Esophagus squamous epithelium (tissue), 5 donors: ENCODE data around the gene MACO1. TPM values are rescaled to one million over a fixed set of nuclear protein-coding genes. Genes with fewer than 3 reads are reported as not detected.

Source experiments
- DNase-seq: peaks from one replicate; lab custom pipeline; 2025; lab: John Stamatoyannopoulos, UW
- H3K27ac ChIP-seq, 4 donors: fragments of 200-600 bp; sonication (generic); one replicate each; pipeline ENCODE4 v1.5.1; 2016 to 2019; ENCODE audit warnings: mild to moderate bottlenecking in 1 of 4
- H3K27me3 ChIP-seq, 4 donors: fragments of 200-600 bp; sonication (generic); 1 replicate in 3 of 4; 2 replicates in 1 of 4; pipeline versions ENCODE4 v1.5.1 to v1.6.0; 2017 to 2021; ENCODE audit warnings: antibody characterized with exemption in 1 of 4
- H3K36me3 ChIP-seq, 3 donors: fragments of 200-600 bp; sonication (generic); one replicate each; pipeline ENCODE4 v1.5.1; 2016 to 2019
- H3K4me1 ChIP-seq, 3 donors: fragments of 200-600 bp; sonication (generic); one replicate each; pipeline ENCODE4 v1.5.1; 2017 to 2019
- H3K4me3 ChIP-seq, 4 donors: fragments of 200-600 bp; sonication (generic); 1 replicate in 3 of 4; 2 replicates in 1 of 4; pipeline ENCODE4 v1.5.1; 2016 to 2019; ENCODE audit warnings: mild to moderate bottlenecking in 2 of 4, moderate library complexity in 1 of 4
- H3K9me3 ChIP-seq, 3 donors: fragments of 200-600 bp; sonication (generic); one replicate each; pipeline ENCODE4 v1.5.1; 2016 to 2019
- CTCF ChIP-seq, 6 experiments: fragments of 450-650 bp in 4 of 6; fragments of 200-600 bp in 2 of 6; sonication (generic) in 2 of 6; IDR thresholded peaks; one replicate each; pipeline ENCODE4 v1.5.1; 2016 to 2019; ENCODE audit warnings: antibody characterized with exemption in 6 of 6, mild to moderate bottlenecking in 4 of 6, moderate library complexity in 4 of 6
- POLR2A ChIP-seq, 4 donors: fragments of 450-650 bp; IDR thresholded peaks; one replicate each; pipeline ENCODE4 v1.6.1; 2017; ENCODE audit warnings: antibody characterized with exemption in 4 of 4, mild to moderate bottlenecking in 4 of 4, moderate library complexity in 3 of 4
- WGBS, 2 donors: methylation state at CpG; one replicate each; pipeline ENCODE4 v1.1.5; 2018; 5-methylcytosine and 5-hydroxymethylcytosine counted together
- intact Hi-C: fragments of 100-400 bp; cut with DNase I; formaldehyde crosslinking; loops from one replicate; pipeline ENCODE4 v1.15.0; 2022
- total RNA-seq, 4 donors: library from RNA; depleted of rRNA; stranded (reverse); fragments of >200 nt; gene quantifications; one replicate each; pipeline ENCODE4 v1.1.0, GENCODE V29; 2016
- donor health status: DM: yes; HTN: yes; CAD: no.

Gene MACO1
- total RNA-seq, 4 donors from 2014 or later: 14.4 to 18.8 (median 14.9) TPM

GRCh38 chr1:25501235-25502058 lies 70.8 kb downstream of the MACO1 start:
- Histone ChIP-seq H3K27ac (no peak overlapping the region), H3K9me3 (no peaks in the 10 kb centered on the region), H3K4me1 (peaks cover 0 to 37% (median 12%) of the 10 kb centered on the region in 3 donors), H3K36me3 (peaks cover 0 to 54% (median 8%) of the 10 kb centered on the region in 3 donors), H3K4me3 (no peak overlapping the region), H3K27me3 (no peaks in the 10 kb centered on the region)
- no peak for DNase-seq
- intact Hi-C loops: no loop called here
- TF ChIP-seq CTCF (IDR thresholded peaks at IDR 0.05) (no peak), POLR2A (IDR thresholded peaks at IDR 0.05) (no peak)
- WGBS, 2 donors: 62 to 86% methylated on average over 3 to 4 of the region's 7 CpGs

- DNase-seq: no peak
These were observed 72.3 kb downstream of the MACO1 start for GRCh38 chr1:25502957-25503356.

GRCh38 chr1:25503551-25504426 lies 73.1 kb downstream of the MACO1 start:
- Histone ChIP-seq H3K36me3 (peaks cover 0 to 31% (median 4%) of the 10 kb centered on the region in 3 donors), H3K4me3 (no peak overlapping the region), H3K27ac (peak overlapping the region in 3 of 4 donors; percentile 52 to 74 (median 71)), H3K4me1 (peaks cover 0 to 45% (median 12%) of the 10 kb centered on the region in 3 donors), H3K27me3 (no peaks in the 10 kb centered on the region), H3K9me3 (no peaks in the 10 kb centered on the region)
- TF ChIP-seq CTCF (IDR thresholded peaks at IDR 0.05): peak; percentile 34 to 76 (median 64)
- TF ChIP-seq POLR2A (IDR thresholded peaks at IDR 0.05): no peak
- intact Hi-C loops: no loop called here
- WGBS, 2 donors: 60 to 69% methylated on average over 12 of the region's 12 CpGs
- no peak for DNase-seq

More at GRCh38 chr1:25502957-25503356, 72.3 kb downstream of the MACO1 start:
- intact Hi-C loops: no loop called here
- 43 to 51% methylated on average over 4 of the region's 4 CpGs for WGBS, 2 donors
- no peaks in the 10 kb centered on the region for H3K27me3 ChIP-seq
- peaks cover 0 to 39% (median 8%) of the 10 kb centered on the region in 3 donors for H3K36me3 ChIP-seq
- H3K4me1 ChIP-seq: peaks cover 0 to 45% (median 12%) of the 10 kb centered on the region in 3 donors
- H3K27ac ChIP-seq: peak overlapping the region in 3 of 4 donors; percentile 52 to 74 (median 71)
- TF ChIP-seq CTCF (IDR thresholded peaks at IDR 0.05) (no peak), POLR2A (IDR thresholded peaks at IDR 0.05) (no peak)
- H3K4me3 ChIP-seq: no peak overlapping the region
- H3K9me3 ChIP-seq: no peaks in the 10 kb centered on the region

GRCh38 chr1:25504706-25505595 lies 74.3 kb downstream of the MACO1 start:
- H3K4me1 ChIP-seq: peaks cover 0 to 45% (median 12%) of the 10 kb centered on the region in 3 donors
- no peak overlapping the region for H3K4me3 ChIP-seq
- peak overlapping the region in 1 of 4 donors; percentile 11 for H3K27ac ChIP-seq
- no peaks in the 10 kb centered on the region for H3K9me3 ChIP-seq
- peaks cover 0 to 20% (median 0%) of the 10 kb centered on the region in 3 donors for H3K36me3 ChIP-seq
- DNase-seq: no peak
- H3K27me3 ChIP-seq: no peaks in the 10 kb centered on the region
- intact Hi-C loops: no loop called here
- TF ChIP-seq CTCF (IDR thresholded peaks at IDR 0.05) (no peak), POLR2A (IDR thresholded peaks at IDR 0.05) (no peak)
- WGBS, 2 donors: 74 to 79% methylated on average over 8 to 9 of the region's 9 CpGs
